ENCODE results near the gene RIN2.
"Not testable (repeated sequence)": the region's sequence is repeated elsewhere in the genome, so short reads cannot be mapped to it uniquely, and the experiment has no call there.

Gene RIN2

DNA sequence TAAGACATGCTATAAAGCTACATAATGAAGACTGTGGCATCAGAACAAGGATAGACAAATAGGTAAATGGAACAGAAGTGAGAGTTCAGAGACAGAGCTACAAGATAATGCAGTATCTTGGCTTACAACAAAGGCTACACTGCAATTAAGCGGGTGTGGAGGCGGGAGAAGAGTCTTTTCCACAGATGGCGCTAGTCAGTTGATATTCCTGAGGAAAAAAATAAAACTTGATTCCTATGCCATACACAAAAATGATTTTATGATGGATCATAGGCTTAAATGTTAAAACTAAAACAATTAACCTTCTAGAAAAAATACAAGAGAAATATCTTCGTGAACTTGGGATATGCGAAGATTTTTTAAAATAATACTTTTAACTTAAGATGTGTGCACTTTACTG is 31.0 kb downstream of the RIN2 start:
- no peak for DNase-seq (ENCODE audit: low spot score)

GRCh38 chr20:19789446-19789845 is 31.4 kb downstream of the RIN2 start:
- no peak for DNase-seq (ENCODE audit: low spot score)

DNA sequence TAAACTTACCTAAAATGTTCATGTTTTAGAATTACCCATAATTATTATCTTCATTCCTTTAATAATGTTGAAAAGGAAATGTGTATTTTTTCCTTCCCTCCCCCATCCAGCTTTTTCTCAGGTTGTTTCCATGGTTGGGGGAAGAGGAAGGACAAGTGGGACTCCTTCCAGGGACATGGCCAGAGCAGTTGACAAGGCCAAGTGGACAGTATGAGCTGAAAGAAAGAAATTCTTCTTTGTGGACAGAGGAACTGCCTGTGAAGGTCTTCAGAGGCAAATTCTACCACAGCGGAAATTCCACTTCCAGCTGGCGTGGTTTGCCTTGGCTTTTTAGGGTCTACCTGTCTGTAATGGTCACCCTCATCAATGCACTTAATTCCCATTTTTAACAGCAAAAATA is 33.8 kb downstream of the RIN2 start:
- DNase-seq (ENCODE audit: low spot score), result no peak

GRCh38 chr20:19793716-19794115 is 35.7 kb downstream of the RIN2 start:
- DNase-seq (ENCODE audit: low spot score), result no peak

GRCh38 chr20:19794941-19795340 is 36.9 kb downstream of the RIN2 start:
- no peak for DNase-seq (ENCODE audit: low spot score)

GRCh38 chr20:19799325-19799724 is 41.3 kb downstream of the RIN2 start:
- DNase-seq (ENCODE audit: low spot score), result no peak

DNA sequence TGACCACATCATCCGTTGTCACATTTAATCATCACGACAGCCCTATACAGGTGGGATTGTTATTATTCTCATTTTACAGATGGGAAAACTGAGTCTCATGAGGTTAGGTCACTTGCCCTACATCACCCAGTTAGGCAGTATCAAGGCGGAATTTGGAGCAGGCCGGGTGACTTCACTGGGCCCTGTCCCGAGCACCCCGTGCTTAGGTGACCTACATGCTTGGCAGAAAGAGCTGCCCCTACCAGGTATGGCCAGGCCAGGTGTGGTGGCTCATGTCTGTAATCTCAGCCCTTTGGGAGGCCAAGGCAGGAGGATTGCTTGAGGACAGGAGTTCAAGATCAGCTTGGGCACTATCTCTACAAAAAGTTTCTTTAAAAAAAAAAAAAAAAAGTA is 44.0 kb downstream of the RIN2 start:
- no peak for DNase-seq (ENCODE audit: low spot score)

GRCh38 chr20:19802492-19803158 is 44.6 kb downstream of the RIN2 start:
- peak; percentile 41 for DNase-seq (ENCODE audit: low spot score)

DNA sequence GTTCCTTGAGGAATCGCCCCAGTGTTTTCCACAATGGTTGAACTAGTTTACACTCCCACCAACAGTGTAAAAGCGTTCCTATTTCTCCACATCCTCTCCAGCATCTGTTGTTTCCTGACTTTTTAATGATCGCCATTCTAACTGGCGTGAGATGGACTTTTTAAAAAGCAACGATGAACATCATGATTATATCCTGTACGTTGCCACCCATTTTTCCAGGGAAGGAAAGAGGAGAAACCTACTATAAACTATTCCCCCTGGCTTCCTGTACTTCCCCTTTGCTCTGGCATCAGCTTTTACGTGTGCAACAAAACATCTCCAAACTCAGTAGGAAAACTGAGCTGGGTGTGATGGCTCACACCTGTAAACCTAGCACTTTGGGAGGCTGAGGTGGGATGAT is 48.2 kb downstream of the RIN2 start:
- not testable (repeated sequence) for DNase-seq (ENCODE audit: low spot score)

GRCh38 chr20:19806806-19807190 is 48.7 kb downstream of the RIN2 start:
- DNase-seq (ENCODE audit: low spot score), result no peak

GRCh38 chr20:19807191-19807945 is 49.3 kb downstream of the RIN2 start:
- no peak for DNase-seq (ENCODE audit: low spot score)
